Liver (tissue), 3 donors: Measurements from ENCODE around the gene DTX4.

Experiments used
- ATF3 ChIP-seq: IDR thresholded peaks from 2 replicates; pipeline ENCODE4 v1.6.1; 2016; ENCODE audit warnings: antibody characterized with exemption
- CTCF ChIP-seq: fragments of 150-350 bp; IDR thresholded peaks from 2 replicates; pipeline ENCODE4 v1.5.1; 2017; ENCODE audit warnings: improper control_type of control experiment, low read depth, low read length; ENCODE audit not compliant: missing input control
- EGR1 ChIP-seq, 2 donors: IDR thresholded peaks; 2 replicates each; pipeline ENCODE4 v1.6.1; 2016 to 2018; ENCODE audit warnings: antibody characterized with exemption in 2 of 2, low read depth in 2 of 2
- FOXA1 ChIP-seq: IDR thresholded peaks from 2 replicates; pipeline ENCODE4 v1.6.1; 2016; ENCODE audit warnings: antibody characterized with exemption
- NR2F2 ChIP-seq: IDR thresholded peaks from 2 replicates; pipeline ENCODE4 v1.6.1; 2016; ENCODE audit warnings: antibody characterized with exemption
- RAD21 ChIP-seq, 2 donors: IDR thresholded peaks; 2 replicates each; pipeline ENCODE4 v1.6.1; 2016; ENCODE audit warnings: antibody characterized with exemption in 2 of 2, mild to moderate bottlenecking in 2 of 2
- RXRA ChIP-seq, 2 donors: IDR thresholded peaks; 2 replicates each; pipeline ENCODE4 v1.6.1; 2017 to 2018; ENCODE audit warnings: antibody characterized with exemption in 2 of 2, mild to moderate bottlenecking in 1 of 2
- SP1 ChIP-seq: IDR thresholded peaks from 2 replicates; pipeline ENCODE4 v1.6.1; 2018; ENCODE audit warnings: antibody characterized with exemption, mild to moderate bottlenecking
- TF ChIP-seq, protein P1 (sequence below): IDR thresholded peaks from 2 replicates; pipeline ENCODE4 v1.6.1; 2016; ENCODE audit warnings: antibody characterized with exemption
- donor health status: healthy.
- donor health status: healthy.

- TF ChIP-seq CTCF (no peak), SP1 (no peak), FOXA1 (no peak), NR2F2 (no peak), RAD21 (IDR thresholded peaks at IDR 0.05) (no peak), EGR1 (IDR thresholded peaks at IDR 0.05; ENCODE audit: low read depth in 2 of 2) (no peak), RXRA (IDR thresholded peaks at IDR 0.05) (no peak), ATF3 (no peak)
- TF ChIP-seq, protein P1, sequence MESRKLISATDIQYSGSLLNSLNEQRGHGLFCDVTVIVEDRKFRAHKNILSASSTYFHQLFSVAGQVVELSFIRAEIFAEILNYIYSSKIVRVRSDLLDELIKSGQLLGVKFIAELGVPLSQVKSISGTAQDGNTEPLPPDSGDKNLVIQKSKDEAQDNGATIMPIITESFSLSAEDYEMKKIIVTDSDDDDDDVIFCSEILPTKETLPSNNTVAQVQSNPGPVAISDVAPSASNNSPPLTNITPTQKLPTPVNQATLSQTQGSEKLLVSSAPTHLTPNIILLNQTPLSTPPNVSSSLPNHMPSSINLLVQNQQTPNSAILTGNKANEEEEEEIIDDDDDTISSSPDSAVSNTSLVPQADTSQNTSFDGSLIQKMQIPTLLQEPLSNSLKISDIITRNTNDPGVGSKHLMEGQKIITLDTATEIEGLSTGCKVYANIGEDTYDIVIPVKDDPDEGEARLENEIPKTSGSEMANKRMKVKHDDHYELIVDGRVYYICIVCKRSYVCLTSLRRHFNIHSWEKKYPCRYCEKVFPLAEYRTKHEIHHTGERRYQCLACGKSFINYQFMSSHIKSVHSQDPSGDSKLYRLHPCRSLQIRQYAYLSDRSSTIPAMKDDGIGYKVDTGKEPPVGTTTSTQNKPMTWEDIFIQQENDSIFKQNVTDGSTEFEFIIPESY, result no peak
Measured at GRCh38 chr11:59180168-59180776, 8.3 kb downstream of the DTX4 start.
